Loucy (cell line): Measurements from ENCODE around the gene RBM48.

Experiments
- H2AFZ ChIP-seq: fragments of 200-600 bp; sonication (generic); 2 replicates; pipeline ENCODE4 v1.6.0; 2016; ENCODE audit warnings: antibody characterized with exemption, mild to moderate bottlenecking, low read length, moderate library complexity
- H3F3A ChIP-seq: fragments of 200-600 bp; 2 replicates; pipeline ENCODE4 v1.6.0; 2016; ENCODE audit warnings: antibody characterized with exemption, low read depth, mild to moderate bottlenecking
- H3K27me3 ChIP-seq: fragments of 200-600 bp; sonication (generic); 2 replicates; pipeline ENCODE4 v1.6.1; 2014; ENCODE audit warnings: low read length, mild to moderate bottlenecking; ENCODE audit not compliant: insufficient read depth, poor library complexity, severe bottlenecking
- H3K36me3 ChIP-seq: fragments of 200-600 bp; sonication (generic); 2 replicates; pipeline ENCODE4 v1.6.1; 2016; ENCODE audit warnings: low read length; ENCODE audit not compliant: insufficient read depth
- H3K4me1 ChIP-seq: fragments of 200-600 bp; sonication (generic); 2 replicates; pipeline ENCODE4 v1.5.1; 2014; ENCODE audit warnings: low read length, mild to moderate bottlenecking; ENCODE audit not compliant: insufficient read depth, poor library complexity, severe bottlenecking
- H3K4me2 ChIP-seq: fragments of 200-600 bp; sonication (generic); 2 replicates; pipeline ENCODE4 v1.6.0; 2014; ENCODE audit warnings: antibody characterized with exemption, low read length, low read depth, mild to moderate bottlenecking; ENCODE audit not compliant: poor library complexity, severe bottlenecking
- H3K4me3 ChIP-seq: fragments of 200-600 bp; sonication (generic); 2 replicates; pipeline ENCODE4 v1.5.1; 2014; ENCODE audit warnings: low read length, mild to moderate bottlenecking, mixed read lengths; ENCODE audit not compliant: poor library complexity, severe bottlenecking
- H3K79me2 ChIP-seq: fragments of 200-600 bp; sonication (generic); 2 replicates; pipeline ENCODE4 v1.6.1; 2014; ENCODE audit warnings: low read length; ENCODE audit not compliant: insufficient read depth
- H3K9ac ChIP-seq: fragments of 200-600 bp; sonication (generic); 2 replicates; pipeline ENCODE4 v1.6.0; 2014; ENCODE audit warnings: mild to moderate bottlenecking, low read depth, low read length, moderate library complexity; ENCODE audit not compliant: poor library complexity, severe bottlenecking
- H3K9me2 ChIP-seq: fragments of 200-600 bp; sonication (generic); replicated peaks from 2 replicates; pipeline ENCODE4 v1.6.1; 2016; ENCODE audit warnings: low read depth, low read length, mixed read lengths
- H3K9me3 ChIP-seq: fragments of 200-600 bp; sonication (generic); 2 replicates; pipeline ENCODE4 v1.6.1; 2014; ENCODE audit warnings: mild to moderate bottlenecking, antibody characterized with exemption, low read length, low read depth; ENCODE audit not compliant: insufficient read depth
- H4K20me1 ChIP-seq: fragments of 200-600 bp; sonication (generic); 2 replicates; pipeline ENCODE4 v1.6.0; 2014; ENCODE audit warnings: antibody characterized with exemption, low read length, mild to moderate bottlenecking; ENCODE audit not compliant: insufficient read depth, poor library complexity, severe bottlenecking
- CTCF ChIP-seq: fragments of 200-600 bp; sonication (generic); conservative IDR thresholded peaks from 2 replicates; pipeline ENCODE4 v1.5.1; 2014; ENCODE audit warnings: mild to moderate bottlenecking, antibody characterized with exemption, low read length
- EZH2phosphoT487 ChIP-seq: fragments of 200-600 bp; IDR thresholded peaks from 2 replicates; pipeline ENCODE4 v1.6.1; 2018; ENCODE audit warnings: antibody characterized with exemption, mild to moderate bottlenecking, moderate library complexity, borderline replicate concordance

Gene RBM48

GRCh38 chr7:92489634-92490033 lies 39.0 kb upstream of the RBM48 start:
- H3K4me1 ChIP-seq = no peaks in the 10 kb centered on the region
- no peaks in the 10 kb centered on the region for H3F3A ChIP-seq
- H2AFZ ChIP-seq = no peak overlapping the region
- H3K4me3 ChIP-seq = no peak overlapping the region
- no peak overlapping the region for H3K4me2 ChIP-seq
- H3K27me3 ChIP-seq = no peaks in the 10 kb centered on the region
- H3K9me3 ChIP-seq = no peaks in the 10 kb centered on the region
- TF ChIP-seq CTCF (no peak), EZH2phosphoT487 (no peak)
- no peaks in the 10 kb centered on the region for H4K20me1 ChIP-seq
- no peaks in the 10 kb centered on the region for H3K9me2 ChIP-seq
- peaks cover 62% of the 10 kb centered on the region; the same call in 1 of the 2 replicates for H3K36me3 ChIP-seq
- H3K79me2 ChIP-seq = no peaks in the 10 kb centered on the region
- H3K9ac ChIP-seq = no peak overlapping the region

GRCh38 chr7:92496876-92497275 lies 31.7 kb upstream of the RBM48 start:
- TF ChIP-seq CTCF = no peak
- no peak for TF ChIP-seq EZH2phosphoT487
- no peaks in the 10 kb centered on the region for H3K27me3 ChIP-seq
- H3K4me1 ChIP-seq = no peaks in the 10 kb centered on the region
- peaks cover 27% of the 10 kb centered on the region; the same call in 1 of the 2 replicates for H3K36me3 ChIP-seq
- no peaks in the 10 kb centered on the region for H3K9me3 ChIP-seq
- no peaks in the 10 kb centered on the region for H3F3A ChIP-seq
- H3K9ac ChIP-seq = no peak overlapping the region
- H3K4me3 ChIP-seq = no peak overlapping the region
- no peaks in the 10 kb centered on the region for H3K9me2 ChIP-seq
- H3K79me2 ChIP-seq = no peaks in the 10 kb centered on the region
- no peak overlapping the region for H3K4me2 ChIP-seq
- H4K20me1 ChIP-seq = no peaks in the 10 kb centered on the region
- no peak overlapping the region for H2AFZ ChIP-seq

- H2AFZ ChIP-seq = no peak overlapping the region
- no peaks in the 10 kb centered on the region for H3K9me3 ChIP-seq
- H3K9me2 ChIP-seq = no peaks in the 10 kb centered on the region
- no peak overlapping the region for H3K4me2 ChIP-seq
- H3K4me3 ChIP-seq = no peak overlapping the region
- H3F3A ChIP-seq = no peaks in the 10 kb centered on the region
- peaks cover 2% of the 10 kb centered on the region for H3K4me1 ChIP-seq
- H3K9ac ChIP-seq = no peak overlapping the region
- TF ChIP-seq EZH2phosphoT487 = no peak
- no peak for TF ChIP-seq CTCF
- no peaks in the 10 kb centered on the region for H3K27me3 ChIP-seq
- H4K20me1 ChIP-seq = no peaks in the 10 kb centered on the region
- no peaks in the 10 kb centered on the region for H3K79me2 ChIP-seq
- peaks cover 17% of the 10 kb centered on the region; the same call in 1 of the 2 replicates for H3K36me3 ChIP-seq
These were observed 30.0 kb upstream of the RBM48 start for GRCh38 chr7:92498557-92498956.
